Calu3 (cell line): ENCODE measurements around the gene ABCA4. TPM values are rescaled to one million over a fixed set of nuclear protein-coding genes. Genes with fewer than 3 reads are reported as not detected.

Experiments used
- BruUV-seq: library from RNA; stranded (reverse); fragments of 400-500 nt; replicated peaks from 2 replicates; lab custom pipeline; 2021; lab: Mats Ljungman, UMichigan
- CTCF ChIA-PET: fragments of 300-600 bp; sonication (Branson Sonifier 250); formaldehyde crosslinking; loops from one replicate; lab custom pipeline; 2022; ENCODE audit warnings: antibody characterized with exemption; lab: Charles Lee
- DNase-seq: peaks from one replicate; pipeline ENCODE4 v3.0.0; 2022
- H3K27ac Mint-ChIP-seq: one replicate; pipeline ENCODE4 v1.8.0; 2022; ENCODE audit warnings: mixed read lengths; ENCODE audit not compliant: unreplicated experiment
- H3K27me3 Mint-ChIP-seq: one replicate; pipeline ENCODE4 v1.8.0; 2022; ENCODE audit warnings: mixed read lengths; ENCODE audit not compliant: unreplicated experiment
- H3K36me3 Mint-ChIP-seq: one replicate; pipeline ENCODE4 v1.8.0; 2022; ENCODE audit warnings: mild to moderate bottlenecking, moderate library complexity, mixed read lengths; ENCODE audit not compliant: insufficient read depth, unreplicated experiment
- H3K4me1 Mint-ChIP-seq: one replicate; pipeline ENCODE4 v1.8.0; 2022; ENCODE audit warnings: mild to moderate bottlenecking, low read depth, mixed read lengths; ENCODE audit not compliant: unreplicated experiment
- H3K4me3 Mint-ChIP-seq: one replicate; pipeline ENCODE4 v1.8.0; 2022; ENCODE audit warnings: mild to moderate bottlenecking, low read depth, moderate library complexity, mixed read lengths; ENCODE audit not compliant: unreplicated experiment
- H3K9me3 Mint-ChIP-seq: one replicate; pipeline ENCODE4 v1.8.0; 2022; ENCODE audit warnings: low read depth, mixed read lengths; ENCODE audit not compliant: unreplicated experiment
- CTCF ChIP-seq: fragments of 200-600 bp; IDR thresholded peaks from one replicate; pipeline ENCODE4 v1.8.0; 2022; ENCODE audit warnings: antibody characterized with exemption; ENCODE audit not compliant: unreplicated experiment
- intact Hi-C: fragments of 100-400 bp; cut with micrococcal nuclease; formaldehyde crosslinking; loops from one replicate; pipeline ENCODE4 v1.10.0; 2022; ENCODE audit not compliant: unreplicated experiment
- total RNA-seq: library from RNA; stranded (reverse); gene quantifications from 2 replicates; pipeline ENCODE4 v1.2.3, GENCODE V29; 2022

Gene ABCA4
- total RNA-seq, 1 experiment from 2014 or later = 0.31 TPM

GRCh38 chr1:94017155-94017829, 103.7 kb downstream of the ABCA4 start:
- no peak overlapping the region for H3K27ac Mint-ChIP-seq
- H3K27me3 Mint-ChIP-seq = peaks cover 46% of the 10 kb centered on the region
- no TSS peak for BruUV-seq
- H3K4me3 Mint-ChIP-seq = no peak overlapping the region
- TF ChIP-seq CTCF = no peak
- peaks cover 13% of the 10 kb centered on the region for H3K4me1 Mint-ChIP-seq
- no peak for DNase-seq
- intact Hi-C loops = no loop called here
- H3K9me3 Mint-ChIP-seq = no peaks in the 10 kb centered on the region
- CTCF ChIA-PET = interaction anchor here (0.5 kb wide), 1 partner anchor 282 kb away, joined by 4 read pairs; no protein-coding TSS in a partner anchor
- no peaks in the 10 kb centered on the region for H3K36me3 Mint-ChIP-seq

- Mint-ChIP-seq H3K36me3 (no peaks in the 10 kb centered on the region), H3K27ac (no peak overlapping the region), H3K4me1 (no peaks in the 10 kb centered on the region), H3K9me3 (no peaks in the 10 kb centered on the region), H3K4me3 (no peak overlapping the region), H3K27me3 (peaks cover 54% of the 10 kb centered on the region)
- CTCF ChIA-PET = no interaction called here
- intact Hi-C loops = no loop called here
- no peak for DNase-seq
- no peak for TF ChIP-seq CTCF
- BruUV-seq = no TSS peak
Observed at GRCh38 chr1:94015489-94015817, 105.5 kb downstream of the ABCA4 start.

- H3K27me3 Mint-ChIP-seq = peaks cover 56% of the 10 kb centered on the region
- intact Hi-C loops = no loop called here
- no peaks in the 10 kb centered on the region for H3K36me3 Mint-ChIP-seq
- H3K9me3 Mint-ChIP-seq = no peaks in the 10 kb centered on the region
- CTCF ChIA-PET = no interaction called here
- no peaks in the 10 kb centered on the region for H3K4me1 Mint-ChIP-seq
- no peak for DNase-seq
- no peak overlapping the region for H3K4me3 Mint-ChIP-seq
- no peak overlapping the region for H3K27ac Mint-ChIP-seq
- TF ChIP-seq CTCF = no peak
- BruUV-seq = no TSS peak
Observed at GRCh38 chr1:94014635-94015488, 106.1 kb downstream of the ABCA4 start.

GRCh38 chr1:94014087-94014486, 106.9 kb downstream of the ABCA4 start:
- no peak for DNase-seq
- no peaks in the 10 kb centered on the region for H3K9me3 Mint-ChIP-seq
- CTCF ChIA-PET = no interaction called here
- H3K36me3 Mint-ChIP-seq = no peaks in the 10 kb centered on the region
- TF ChIP-seq CTCF = no peak
- intact Hi-C loops = no loop called here
- H3K27ac Mint-ChIP-seq = no peak overlapping the region
- no TSS peak for BruUV-seq
- H3K4me1 Mint-ChIP-seq = no peaks in the 10 kb centered on the region
- peaks cover 64% of the 10 kb centered on the region for H3K27me3 Mint-ChIP-seq
- no peak overlapping the region for H3K4me3 Mint-ChIP-seq
